ENCODE results near the gene KANK2. TPM values are rescaled to one million over a fixed set of nuclear protein-coding genes. Genes with fewer than 3 reads are reported as not detected.
"Not testable (repeated sequence)": the region's sequence is repeated elsewhere in the genome, so short reads cannot be mapped to it uniquely, and the experiment has no call there.

The KANK2 gene
- total RNA-seq, 2 donors from 2014 or later, result 3.5 to 3.6 TPM

- ATAC-seq (replicated peaks); H3K4me1 Mint-ChIP-seq; H3K27ac Mint-ChIP-seq; H3K36me3 Mint-ChIP-seq (ENCODE audit: low read depth); H3K9me3 Mint-ChIP-seq; H3K27me3 Mint-ChIP-seq; H3K4me3 Mint-ChIP-seq: not testable (repeated sequence)
Measured at GRCh38 chr19:11140023-11140538, 57.3 kb downstream of the KANK2 start.

DNA sequence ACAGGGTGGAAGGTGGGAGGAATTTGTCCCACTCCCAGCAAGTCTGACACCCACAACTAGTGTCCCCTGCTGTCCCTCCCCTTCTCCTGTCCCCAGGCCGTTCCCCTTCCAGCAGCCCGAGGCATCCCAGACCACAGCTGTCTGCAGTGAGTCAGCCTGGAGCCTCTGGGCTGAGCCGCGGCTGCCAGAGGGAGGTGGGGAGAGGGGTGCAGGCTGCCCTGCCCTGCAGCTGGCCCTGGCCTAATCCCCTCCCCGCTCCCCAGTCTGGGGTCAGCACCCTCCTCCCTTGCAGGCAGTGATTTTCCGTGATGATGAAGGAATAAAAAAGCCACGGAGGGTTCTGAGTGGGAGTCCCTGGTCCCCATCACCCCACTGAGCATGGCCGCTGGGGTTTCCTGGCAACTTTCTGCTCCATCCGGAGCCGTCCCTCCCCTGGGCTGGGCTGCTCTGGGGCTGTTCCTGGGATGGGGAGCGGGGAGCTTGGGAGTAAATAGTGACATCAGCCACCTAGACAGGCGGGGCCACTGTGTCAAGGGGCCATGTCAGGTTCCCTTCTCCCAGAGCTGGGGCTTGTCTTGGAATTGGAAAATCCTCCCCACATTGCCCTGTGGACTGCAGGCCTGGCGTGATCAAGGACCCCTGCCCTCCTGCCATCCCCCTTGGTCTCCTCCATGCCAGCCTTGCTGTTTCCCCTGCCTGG lies 58.6 kb downstream of the KANK2 start:
- Mint-ChIP-seq H3K9me3 (no peaks in the 10 kb centered on the region), H3K27me3 (no peaks in the 10 kb centered on the region), H3K4me3 (no peak overlapping the region), H3K27ac (peak overlapping the region; percentile 9), H3K4me1 (peaks cover 4% of the 10 kb centered on the region), H3K36me3 (ENCODE audit: low read depth) (peaks cover 3% of the 10 kb centered on the region)
- peak; percentile 28 for ATAC-seq (replicated peaks)

- H3K27ac Mint-ChIP-seq, result peak overlapping the region; percentile 51
- peaks cover 13% of the 10 kb centered on the region for H3K36me3 Mint-ChIP-seq (ENCODE audit: low read depth)
Measured at GRCh38 chr19:11137542-11138384, 59.6 kb downstream of the KANK2 start.

GRCh38 chr19:11136400-11137101 lies 60.8 kb downstream of the KANK2 start:
- Mint-ChIP-seq H3K4me3 (peak overlapping the region; percentile 74), H3K27ac (peak overlapping the region; percentile 67), H3K9me3 (no peaks in the 10 kb centered on the region), H3K27me3 (no peaks in the 10 kb centered on the region), H3K36me3 (ENCODE audit: low read depth) (peaks cover 25% of the 10 kb centered on the region), H3K4me1 (peaks cover 4% of the 10 kb centered on the region)
- no peak for ATAC-seq (replicated peaks)

More at GRCh38 chr19:11137542-11138384, 59.6 kb downstream of the KANK2 start:
- Mint-ChIP-seq H3K4me1 (peaks cover 4% of the 10 kb centered on the region), H3K4me3 (peak overlapping the region; percentile 74), H3K27me3 (no peaks in the 10 kb centered on the region), H3K9me3 (no peaks in the 10 kb centered on the region)
- ATAC-seq (replicated peaks), result peak; percentile 73

DNA sequence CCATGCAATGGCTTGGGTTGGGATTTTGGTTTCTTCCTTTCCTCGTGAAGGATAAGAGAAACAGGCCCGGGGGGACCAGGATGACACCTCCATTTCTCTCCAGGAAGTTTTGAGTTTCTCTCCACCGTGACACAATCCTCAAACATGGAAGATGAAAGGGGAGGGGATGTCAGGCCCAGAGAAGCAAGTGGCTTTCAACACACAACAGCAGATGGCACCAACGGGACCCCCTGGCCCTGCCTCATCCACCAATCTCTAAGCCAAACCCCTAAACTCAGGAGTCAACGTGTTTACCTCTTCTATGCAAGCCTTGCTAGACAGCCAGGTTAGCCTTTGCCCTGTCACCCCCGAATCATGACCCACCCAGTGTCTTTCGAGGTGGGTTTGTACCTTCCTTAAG lies 65.9 kb downstream of the KANK2 start:
- peaks cover 75% of the 10 kb centered on the region for H3K36me3 Mint-ChIP-seq (ENCODE audit: low read depth)
- no peaks in the 10 kb centered on the region for H3K4me1 Mint-ChIP-seq
- ATAC-seq (replicated peaks), result no peak
- H3K9me3 Mint-ChIP-seq, result no peaks in the 10 kb centered on the region
- no peak overlapping the region for H3K4me3 Mint-ChIP-seq
- H3K27ac Mint-ChIP-seq, result peak overlapping the region; percentile 2
- no peaks in the 10 kb centered on the region for H3K27me3 Mint-ChIP-seq

DNA sequence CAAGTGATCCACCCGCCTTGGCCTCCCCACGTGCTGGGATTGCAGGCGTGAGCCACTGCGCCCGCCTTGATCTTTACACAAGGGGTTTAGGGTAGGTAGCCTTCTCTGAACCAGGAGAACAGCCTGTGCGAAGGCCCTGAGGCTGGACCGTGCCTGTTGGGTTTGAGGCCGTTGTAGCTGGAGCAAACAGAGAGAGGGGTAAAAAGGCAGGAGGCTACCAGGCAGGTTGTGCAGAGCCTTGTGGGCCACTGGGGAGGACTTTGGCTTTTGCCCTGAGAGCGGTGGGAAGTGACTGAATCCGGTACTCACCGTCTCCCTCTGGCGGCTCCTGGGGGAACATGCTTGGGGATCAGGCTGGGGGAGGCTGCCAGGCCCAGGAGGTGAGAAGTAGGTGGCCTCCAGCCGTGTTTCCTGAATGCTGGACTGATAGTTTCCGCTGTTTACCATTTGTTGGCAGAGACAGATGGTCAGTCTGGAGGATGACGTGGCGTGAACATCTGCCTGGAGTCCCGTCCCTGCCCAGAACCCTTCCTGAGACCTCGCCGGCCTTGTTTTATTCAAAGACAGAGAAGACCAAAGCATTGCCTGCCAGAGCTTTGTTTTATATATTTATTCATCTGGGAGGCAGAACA lies 66.4 kb downstream of the KANK2 start:
- H3K4me3 Mint-ChIP-seq, result no peak overlapping the region
- ATAC-seq (replicated peaks), result peak; percentile 82
- no peaks in the 10 kb centered on the region for H3K4me1 Mint-ChIP-seq
- H3K36me3 Mint-ChIP-seq (ENCODE audit: low read depth), result peaks cover 81% of the 10 kb centered on the region
- H3K27ac Mint-ChIP-seq, result peak overlapping the region; percentile 2
- no peaks in the 10 kb centered on the region for H3K9me3 Mint-ChIP-seq
- H3K27me3 Mint-ChIP-seq, result no peaks in the 10 kb centered on the region

GRCh38 chr19:11127905-11128304 lies 69.4 kb downstream of the KANK2 start:
- no peak for ATAC-seq (replicated peaks)
- Mint-ChIP-seq H3K27ac (no peak overlapping the region), H3K36me3 (ENCODE audit: low read depth) (peaks cover 100% of the 10 kb centered on the region), H3K27me3 (no peaks in the 10 kb centered on the region), H3K9me3 (no peaks in the 10 kb centered on the region), H3K4me1 (no peaks in the 10 kb centered on the region), H3K4me3 (no peak overlapping the region)

DNA sequence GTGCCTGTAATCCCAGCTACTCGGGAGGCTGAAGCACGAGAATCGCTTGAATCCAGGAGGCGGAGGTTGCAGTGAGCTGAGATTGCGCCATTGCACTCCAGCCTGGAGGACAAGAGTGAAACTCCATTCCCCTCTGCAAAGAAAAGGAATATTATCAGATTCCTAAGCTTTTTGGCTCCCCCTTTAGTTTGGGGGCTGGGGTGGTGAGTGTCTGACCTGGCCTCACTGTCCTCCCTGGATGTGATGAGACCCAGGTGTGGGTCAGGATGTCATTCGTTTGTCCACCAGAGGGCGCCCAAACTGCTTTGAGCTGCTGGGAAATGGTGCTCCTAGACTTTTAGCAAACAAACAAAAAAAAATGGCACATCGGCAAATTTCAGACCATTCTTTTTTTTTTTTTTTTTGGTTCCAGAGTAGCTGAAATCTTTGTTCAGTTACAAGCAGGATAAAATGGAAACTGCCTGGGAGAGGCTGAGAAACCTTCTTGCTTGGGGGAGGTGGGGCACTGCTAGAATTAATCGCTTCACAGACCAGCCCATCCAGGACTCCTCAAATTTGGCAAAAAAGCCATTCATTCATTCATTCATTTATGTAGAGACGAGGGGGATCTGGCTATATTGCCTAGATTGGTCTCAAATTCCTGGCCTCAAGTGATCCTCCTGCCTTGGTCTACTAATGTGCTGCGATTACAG lies 71.2 kb downstream of the KANK2 start:
- Mint-ChIP-seq H3K9me3 (no peaks in the 10 kb centered on the region), H3K4me1 (no peaks in the 10 kb centered on the region), H3K27me3 (no peaks in the 10 kb centered on the region), H3K4me3 (no peak overlapping the region), H3K36me3 (ENCODE audit: low read depth) (peaks cover 100% of the 10 kb centered on the region), H3K27ac (no peak overlapping the region)
- ATAC-seq (replicated peaks), result peak; percentile 76

DNA sequence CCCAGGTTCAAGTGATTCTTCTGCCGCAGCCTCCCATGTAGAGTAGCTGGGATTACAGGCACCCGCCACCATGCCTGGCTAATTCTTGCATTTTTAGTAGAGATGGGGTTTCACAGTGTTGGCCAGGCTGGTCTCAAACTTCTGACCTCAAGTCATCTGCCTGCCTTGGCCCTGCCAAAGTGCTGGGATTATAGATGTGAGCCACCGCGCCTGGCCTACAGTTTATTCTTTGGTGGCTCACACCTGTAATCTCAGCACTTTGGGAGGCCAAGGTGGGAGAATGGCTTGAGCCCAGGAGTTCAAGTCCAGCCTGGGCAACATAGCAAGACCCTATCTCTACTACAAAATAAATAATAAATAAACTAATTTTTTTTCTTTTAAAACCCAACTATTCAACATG lies 73.2 kb downstream of the KANK2 start:
- ATAC-seq (replicated peaks); H3K4me1 Mint-ChIP-seq; H3K27me3 Mint-ChIP-seq; H3K9me3 Mint-ChIP-seq; H3K4me3 Mint-ChIP-seq; H3K27ac Mint-ChIP-seq: not testable (repeated sequence)
- peaks cover 100% of the 10 kb centered on the region for H3K36me3 Mint-ChIP-seq (ENCODE audit: low read depth)

DNA sequence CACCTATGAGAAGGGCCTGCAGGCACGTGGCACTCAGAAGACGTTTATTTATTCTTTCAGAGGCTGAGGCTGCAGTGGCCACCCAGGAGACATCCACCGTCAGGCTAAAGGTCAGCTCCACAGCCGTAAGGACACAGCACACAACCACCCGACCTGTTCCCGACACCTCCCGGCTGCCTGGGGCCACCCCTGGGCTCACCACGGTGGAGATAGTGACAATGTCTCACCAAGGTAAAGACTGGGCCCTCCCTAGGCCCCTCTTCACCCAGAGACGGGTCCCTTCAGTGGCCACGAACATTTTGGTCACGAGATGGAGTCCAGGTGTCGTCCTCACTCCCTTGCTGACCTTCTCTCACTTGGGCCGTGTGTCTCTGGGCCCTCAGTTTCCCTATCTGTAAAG lies 74.2 kb downstream of the KANK2 start:
- no peaks in the 10 kb centered on the region for H3K9me3 Mint-ChIP-seq
- H3K27ac Mint-ChIP-seq, result no peak overlapping the region
- H3K4me1 Mint-ChIP-seq, result no peaks in the 10 kb centered on the region
- no peaks in the 10 kb centered on the region for H3K27me3 Mint-ChIP-seq
- peaks cover 100% of the 10 kb centered on the region for H3K36me3 Mint-ChIP-seq (ENCODE audit: low read depth)
- no peak overlapping the region for H3K4me3 Mint-ChIP-seq
- ATAC-seq (replicated peaks), result no peak

DNA sequence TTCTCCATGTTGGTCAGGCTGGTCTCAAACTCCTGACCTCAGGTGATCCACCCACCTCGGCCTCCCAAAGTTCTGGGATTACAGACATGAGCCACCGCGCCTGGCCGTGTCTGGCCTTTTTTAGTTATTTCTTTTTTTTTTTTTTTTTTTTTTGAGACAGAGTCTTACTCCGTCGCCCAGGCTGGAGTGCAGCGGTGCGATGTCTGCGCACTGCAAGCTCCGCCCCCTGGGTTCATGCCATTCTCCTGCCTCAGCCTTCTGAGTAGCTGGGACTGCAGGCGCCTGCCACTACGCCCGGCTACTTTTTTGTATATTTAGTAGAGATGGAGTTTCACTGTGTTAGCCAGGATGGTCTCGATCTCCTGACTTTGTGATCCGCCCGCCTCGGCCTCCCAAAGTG lies 75.4 kb downstream of the KANK2 start:
- not testable (repeated sequence) for H3K4me3 Mint-ChIP-seq; ATAC-seq (replicated peaks); H3K27me3 Mint-ChIP-seq; H3K27ac Mint-ChIP-seq; H3K4me1 Mint-ChIP-seq; H3K9me3 Mint-ChIP-seq
- H3K36me3 Mint-ChIP-seq (ENCODE audit: low read depth), result peaks cover 100% of the 10 kb centered on the region

GRCh38 chr19:11116507-11116906 lies 80.8 kb downstream of the KANK2 start:
- Mint-ChIP-seq H3K27ac (peak overlapping the region; percentile 33), H3K9me3 (no peaks in the 10 kb centered on the region), H3K4me1 (no peaks in the 10 kb centered on the region), H3K4me3 (no peak overlapping the region), H3K36me3 (ENCODE audit: low read depth) (peaks cover 100% of the 10 kb centered on the region), H3K27me3 (no peaks in the 10 kb centered on the region)
- no peak for ATAC-seq (replicated peaks)

DNA sequence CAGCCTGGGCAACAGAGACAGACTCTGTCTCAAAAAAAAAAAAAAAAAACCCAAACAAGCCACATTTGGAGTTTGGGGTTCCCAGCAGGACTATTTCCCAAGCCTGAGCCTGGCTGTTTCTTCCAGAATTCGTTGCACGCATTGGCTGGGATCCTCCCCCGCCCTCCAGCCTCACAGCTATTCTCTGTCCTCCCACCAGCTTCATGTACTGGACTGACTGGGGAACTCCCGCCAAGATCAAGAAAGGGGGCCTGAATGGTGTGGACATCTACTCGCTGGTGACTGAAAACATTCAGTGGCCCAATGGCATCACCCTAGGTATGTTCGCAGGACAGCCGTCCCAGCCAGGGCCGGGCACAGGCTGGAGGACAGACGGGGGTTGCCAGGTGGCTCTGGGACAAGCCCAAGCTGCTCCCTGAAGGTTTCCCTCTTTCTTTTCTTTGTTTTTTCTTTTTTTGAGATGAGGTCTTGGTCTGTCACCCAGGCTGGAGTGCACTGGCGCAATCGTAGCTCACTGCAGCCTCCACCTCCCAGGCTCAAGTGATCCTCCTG lies 81.4 kb downstream of the KANK2 start:
- H3K27ac Mint-ChIP-seq, result peak overlapping the region; percentile 33
- H3K4me1 Mint-ChIP-seq, result no peaks in the 10 kb centered on the region
- ATAC-seq (replicated peaks), result no peak
- no peaks in the 10 kb centered on the region for H3K27me3 Mint-ChIP-seq
- H3K9me3 Mint-ChIP-seq, result no peaks in the 10 kb centered on the region
- H3K4me3 Mint-ChIP-seq, result no peak overlapping the region
- H3K36me3 Mint-ChIP-seq (ENCODE audit: low read depth), result peaks cover 100% of the 10 kb centered on the region
